ENCODE results near the gene ADH7.

The ADH7 gene

DNA sequence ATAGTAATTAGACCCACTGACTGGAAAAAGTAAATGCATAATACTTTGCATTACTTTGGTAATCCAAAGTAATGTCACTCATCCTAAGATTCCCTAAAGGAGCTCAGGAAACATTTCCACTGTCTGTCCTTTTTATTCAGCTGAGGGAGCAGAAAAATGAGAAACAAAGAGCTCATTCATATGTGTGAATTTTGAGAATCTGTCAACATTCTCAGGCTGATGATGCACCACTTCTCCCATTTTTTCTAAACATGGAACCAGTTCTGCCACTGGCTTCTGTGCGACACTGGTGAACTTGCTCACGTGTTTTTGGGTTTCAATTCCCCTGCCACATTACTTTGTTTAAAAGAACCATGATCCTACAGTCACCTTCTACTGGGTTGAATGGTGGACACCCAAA is 28.4 kb upstream of the ADH7 start:
- in situ Hi-C loops (cut with MboI; ENCODE audit: low pct_unique_long_range_greater_than_20kb, low sequenced_read_pairs, unreplicated experiment), result no loop called here
- no peak for DNase-seq (ENCODE audit: low spot score)

DNA sequence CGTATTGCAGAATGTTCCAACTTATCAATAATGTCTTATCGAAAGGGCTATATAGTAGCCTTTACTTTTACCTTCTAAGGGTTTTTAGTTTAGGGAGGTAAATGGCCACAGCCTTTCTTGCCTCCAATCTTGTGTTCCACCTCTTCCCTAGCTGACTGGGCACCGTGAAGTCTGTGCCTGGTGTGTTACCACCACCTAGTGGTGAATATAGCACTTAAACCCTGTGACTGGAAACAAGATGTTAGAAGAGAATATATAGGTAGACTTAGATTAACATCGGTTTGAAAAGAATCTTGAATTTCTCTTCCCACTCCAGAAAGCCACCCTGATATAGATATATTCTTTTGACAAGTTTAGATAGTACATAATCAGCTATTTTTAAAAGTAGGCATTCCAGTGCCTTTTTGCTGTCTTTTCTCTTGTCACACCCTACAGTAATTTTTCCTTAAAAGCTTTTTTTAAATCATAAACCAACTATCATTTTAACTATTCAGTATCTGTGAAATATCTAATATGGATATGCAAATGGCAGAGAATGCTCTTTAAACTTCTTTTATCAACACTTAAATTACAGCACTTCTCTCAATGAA is 27.8 kb upstream of the ADH7 start:
- in situ Hi-C loops (cut with MboI; ENCODE audit: low pct_unique_long_range_greater_than_20kb, low sequenced_read_pairs, unreplicated experiment), result no loop called here
- TF ChIP-seq, protein P1, sequence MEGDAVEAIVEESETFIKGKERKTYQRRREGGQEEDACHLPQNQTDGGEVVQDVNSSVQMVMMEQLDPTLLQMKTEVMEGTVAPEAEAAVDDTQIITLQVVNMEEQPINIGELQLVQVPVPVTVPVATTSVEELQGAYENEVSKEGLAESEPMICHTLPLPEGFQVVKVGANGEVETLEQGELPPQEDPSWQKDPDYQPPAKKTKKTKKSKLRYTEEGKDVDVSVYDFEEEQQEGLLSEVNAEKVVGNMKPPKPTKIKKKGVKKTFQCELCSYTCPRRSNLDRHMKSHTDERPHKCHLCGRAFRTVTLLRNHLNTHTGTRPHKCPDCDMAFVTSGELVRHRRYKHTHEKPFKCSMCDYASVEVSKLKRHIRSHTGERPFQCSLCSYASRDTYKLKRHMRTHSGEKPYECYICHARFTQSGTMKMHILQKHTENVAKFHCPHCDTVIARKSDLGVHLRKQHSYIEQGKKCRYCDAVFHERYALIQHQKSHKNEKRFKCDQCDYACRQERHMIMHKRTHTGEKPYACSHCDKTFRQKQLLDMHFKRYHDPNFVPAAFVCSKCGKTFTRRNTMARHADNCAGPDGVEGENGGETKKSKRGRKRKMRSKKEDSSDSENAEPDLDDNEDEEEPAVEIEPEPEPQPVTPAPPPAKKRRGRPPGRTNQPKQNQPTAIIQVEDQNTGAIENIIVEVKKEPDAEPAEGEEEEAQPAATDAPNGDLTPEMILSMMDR (IDR thresholded peaks at IDR 0.05; ENCODE audit: extremely low read depth, insufficient read depth, missing control alignments), result peak; percentile 81
- DNase-seq (ENCODE audit: low spot score), result peak; percentile 53

More for the DNA sequence above, 28.4 kb upstream of the ADH7 start:
- TF ChIP-seq, protein P1 (IDR thresholded peaks at IDR 0.05; ENCODE audit: extremely low read depth, insufficient read depth, missing control alignments), result no peak

DNA sequence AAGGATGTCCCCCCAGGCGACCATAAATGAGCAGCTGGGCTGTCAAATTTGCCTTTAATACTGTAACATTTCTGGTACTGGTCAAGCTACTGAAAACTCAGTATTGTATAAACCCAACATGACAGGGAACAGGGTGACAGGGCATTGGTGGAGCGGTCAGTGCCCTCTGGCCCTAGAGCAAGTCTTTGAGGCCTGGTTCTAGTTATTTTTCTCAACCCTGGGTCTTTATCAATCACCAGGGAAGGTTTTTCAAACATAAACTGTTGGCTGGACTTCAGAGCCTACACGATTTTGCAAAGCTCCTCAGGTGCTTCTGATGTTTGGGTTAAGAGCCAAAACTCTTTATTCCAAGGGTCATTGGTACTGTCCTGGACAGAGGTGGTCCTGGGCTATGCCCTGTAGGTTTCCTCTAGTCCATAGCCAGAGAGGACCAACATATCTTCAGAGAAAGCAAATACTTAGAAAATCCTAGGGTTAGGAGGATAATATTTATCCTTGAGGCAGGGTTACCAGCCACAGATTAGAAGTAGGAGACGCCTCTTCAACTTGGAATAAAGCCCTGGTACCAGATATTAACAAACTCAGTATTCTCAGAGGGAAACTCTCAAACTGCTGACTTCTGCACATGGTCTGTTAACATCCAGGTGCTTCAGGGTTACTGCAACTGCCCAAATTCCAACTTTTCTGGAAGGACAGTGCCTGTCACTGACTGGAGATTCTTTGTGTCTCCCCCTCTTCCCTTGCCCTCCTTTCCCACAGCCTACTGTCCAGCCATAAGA is 26.7 kb upstream of the ADH7 start:
- no peak for DNase-seq (ENCODE audit: low spot score)
- in situ Hi-C loops (cut with MboI; ENCODE audit: low pct_unique_long_range_greater_than_20kb, low sequenced_read_pairs, unreplicated experiment), result no loop called here
- TF ChIP-seq, protein P1 (IDR thresholded peaks at IDR 0.05; ENCODE audit: extremely low read depth, insufficient read depth, missing control alignments), result no peak

- in situ Hi-C loops (cut with MboI; ENCODE audit: low pct_unique_long_range_greater_than_20kb, low sequenced_read_pairs, unreplicated experiment), result no loop called here
- no peak for DNase-seq (ENCODE audit: low spot score)
Observed at GRCh38 chr4:99459546-99460042, 24.5 kb upstream of the ADH7 start.

GRCh38 chr4:99458911-99459447 is 23.8 kb upstream of the ADH7 start:
- in situ Hi-C loops (cut with MboI; ENCODE audit: low pct_unique_long_range_greater_than_20kb, low sequenced_read_pairs, unreplicated experiment), result no loop called here
- TF ChIP-seq, protein P1 (IDR thresholded peaks at IDR 0.05; ENCODE audit: extremely low read depth, insufficient read depth, missing control alignments), result no peak

More at GRCh38 chr4:99459546-99460042, 24.5 kb upstream of the ADH7 start:
- TF ChIP-seq, protein P1 (IDR thresholded peaks at IDR 0.05; ENCODE audit: extremely low read depth, insufficient read depth, missing control alignments), result no peak

DNA sequence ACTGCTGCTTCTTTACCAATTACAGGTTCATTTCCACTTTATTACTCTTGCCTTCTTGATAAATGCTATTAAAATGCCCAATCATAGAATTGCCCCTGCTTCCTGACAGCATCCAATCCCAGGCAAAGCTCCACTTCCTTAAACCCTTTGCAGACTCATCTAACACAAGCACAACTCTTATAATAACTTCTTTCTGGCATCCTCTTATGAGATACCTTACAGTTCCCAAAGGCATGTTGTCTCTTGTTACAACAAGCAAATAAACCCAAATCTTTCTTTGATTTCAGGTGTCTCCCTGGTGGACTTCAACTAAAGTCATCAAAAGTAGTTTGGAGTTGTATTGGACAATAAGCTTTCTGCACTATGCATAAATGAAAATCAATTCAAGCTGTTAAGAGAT is 22.5 kb upstream of the ADH7 start:
- in situ Hi-C loops (cut with MboI; ENCODE audit: low pct_unique_long_range_greater_than_20kb, low sequenced_read_pairs, unreplicated experiment), result no loop called here
- TF ChIP-seq, protein P1 (IDR thresholded peaks at IDR 0.05; ENCODE audit: extremely low read depth, insufficient read depth, missing control alignments), result no peak
- no peak for DNase-seq (ENCODE audit: low spot score)

More at GRCh38 chr4:99458911-99459447, 23.8 kb upstream of the ADH7 start:
- no peak for DNase-seq (ENCODE audit: low spot score)
